ENCODE measurements around the gene ADRB2.

The ADRB2 gene

DNA sequence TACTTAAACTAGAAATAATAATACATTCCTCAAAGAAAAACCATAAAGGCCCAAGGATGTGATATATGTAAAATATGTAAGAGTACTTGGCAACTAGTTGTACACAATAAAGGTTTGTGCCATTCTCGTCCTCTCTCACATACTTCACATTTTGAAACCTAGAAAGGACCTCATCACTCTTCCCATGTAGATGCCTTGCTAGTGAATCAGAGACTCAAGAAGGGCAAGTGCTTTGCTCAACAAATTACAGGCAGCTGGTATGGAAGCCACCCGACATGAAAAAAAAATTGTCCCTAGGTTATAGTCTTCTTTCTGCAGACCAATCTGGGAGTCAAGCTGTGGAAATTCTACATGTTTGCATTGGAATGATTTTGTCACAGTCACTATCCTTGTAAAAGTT, 31.7 kb downstream of the ADRB2 start:
- TF ChIP-seq EZH2phosphoT487 (IDR thresholded peaks at IDR 0.05; ENCODE audit: borderline replicate concordance, low read length) (no peak), CTCF (IDR thresholded peaks at IDR 0.05; ENCODE audit: low read depth, low read length, poor library complexity, severe bottlenecking) (no peak)
- Histone ChIP-seq H3F3A (ENCODE audit: control insufficient read depth, insufficient read depth) (no peaks in the 10 kb centered on the region), H3K4me3 (ENCODE audit: low read length) (no peak overlapping the region), H3K27me3 (ENCODE audit: control insufficient read depth, low read length) (peaks cover 4% of the 10 kb centered on the region; the same call in 1 of the 2 replicates), H3K9me3 (ENCODE audit: control insufficient read depth, insufficient read depth, low read length) (no peaks in the 10 kb centered on the region), H3K27ac (ENCODE audit: low read depth, low read length) (no peak overlapping the region), H3K79me2 (ENCODE audit: control insufficient read depth, low read length) (no peaks in the 10 kb centered on the region), H4K20me1 (ENCODE audit: control insufficient read depth, insufficient read depth, low read depth, low read length) (no peaks in the 10 kb centered on the region), H3K36me3 (ENCODE audit: control insufficient read depth, low read length) (no peaks in the 10 kb centered on the region), H3K4me1 (ENCODE audit: control insufficient read depth, low read length) (no peaks in the 10 kb centered on the region), H3K4me2 (ENCODE audit: low read length) (no peak overlapping the region), H3K9me2 (replicated peaks; ENCODE audit: control insufficient read depth, low read length) (no peaks in the 10 kb centered on the region)

- Histone ChIP-seq H4K20me1 (ENCODE audit: control insufficient read depth, insufficient read depth, low read depth, low read length) (no peaks in the 10 kb centered on the region), H3K4me1 (ENCODE audit: control insufficient read depth, low read length) (no peaks in the 10 kb centered on the region), H3K9me3 (ENCODE audit: control insufficient read depth, insufficient read depth, low read length) (no peaks in the 10 kb centered on the region), H3K4me3 (ENCODE audit: low read length) (no peak overlapping the region), H3K27ac (ENCODE audit: low read depth, low read length) (no peak overlapping the region), H3K4me2 (ENCODE audit: low read length) (no peak overlapping the region), H3F3A (ENCODE audit: control insufficient read depth, insufficient read depth) (no peaks in the 10 kb centered on the region), H3K79me2 (ENCODE audit: control insufficient read depth, low read length) (no peaks in the 10 kb centered on the region), H3K36me3 (ENCODE audit: control insufficient read depth, low read length) (no peaks in the 10 kb centered on the region), H3K27me3 (ENCODE audit: control insufficient read depth, low read length) (peaks cover 5% of the 10 kb centered on the region; the same call in 1 of the 2 replicates), H3K9me2 (replicated peaks; ENCODE audit: control insufficient read depth, low read length) (no peaks in the 10 kb centered on the region)
- TF ChIP-seq CTCF (IDR thresholded peaks at IDR 0.05; ENCODE audit: low read depth, low read length, poor library complexity, severe bottlenecking) = no peak
- no peak for TF ChIP-seq EZH2phosphoT487 (IDR thresholded peaks at IDR 0.05; ENCODE audit: borderline replicate concordance, low read length)
Measured at GRCh38 chr5:148858547-148858946, 32.1 kb downstream of the ADRB2 start.

- no peaks in the 10 kb centered on the region for H3K9me3 ChIP-seq (ENCODE audit: control insufficient read depth, insufficient read depth, low read length)
- no peak overlapping the region for H3K4me2 ChIP-seq (ENCODE audit: low read length)
Measured at GRCh38 chr5:148859703-148860102, 33.3 kb downstream of the ADRB2 start.

More at GRCh38 chr5:148859703-148860102, 33.3 kb downstream of the ADRB2 start:
- Histone ChIP-seq H3K27ac (ENCODE audit: low read depth, low read length) (no peak overlapping the region), H3K79me2 (ENCODE audit: control insufficient read depth, low read length) (no peaks in the 10 kb centered on the region), H4K20me1 (ENCODE audit: control insufficient read depth, insufficient read depth, low read depth, low read length) (no peaks in the 10 kb centered on the region), H3K9me2 (replicated peaks; ENCODE audit: control insufficient read depth, low read length) (no peaks in the 10 kb centered on the region), H3K4me1 (ENCODE audit: control insufficient read depth, low read length) (no peaks in the 10 kb centered on the region), H3F3A (ENCODE audit: control insufficient read depth, insufficient read depth) (no peaks in the 10 kb centered on the region), H3K36me3 (ENCODE audit: control insufficient read depth, low read length) (no peaks in the 10 kb centered on the region), H3K4me3 (ENCODE audit: low read length) (no peak overlapping the region), H3K27me3 (ENCODE audit: control insufficient read depth, low read length) (peaks cover 5% of the 10 kb centered on the region; the same call in 1 of the 2 replicates)
- no peak for TF ChIP-seq EZH2phosphoT487 (IDR thresholded peaks at IDR 0.05; ENCODE audit: borderline replicate concordance, low read length)
- no peak for TF ChIP-seq CTCF (IDR thresholded peaks at IDR 0.05; ENCODE audit: low read depth, low read length, poor library complexity, severe bottlenecking)
